Tibial nerve (tissue), 3 donors: ENCODE results near the gene PRPF18.

Experiments used
- CTCF ChIP-seq, 5 experiments: fragments of 200-600 bp in 3 of 5; fragments of 450-650 bp in 2 of 5; sonication (generic) in 3 of 5; IDR thresholded peaks; one replicate each; pipeline ENCODE4 v1.5.1; 2016 to 2019; ENCODE audit warnings: antibody characterized with exemption in 5 of 5, mild to moderate bottlenecking in 3 of 5, moderate library complexity in 2 of 5
- POLR2A ChIP-seq, 2 donors: fragments of 450-650 bp; IDR thresholded peaks; one replicate each; pipeline ENCODE4 v1.6.1; 2017; ENCODE audit warnings: antibody characterized with exemption in 2 of 2, mild to moderate bottlenecking in 2 of 2, moderate library complexity in 2 of 2

DNA sequence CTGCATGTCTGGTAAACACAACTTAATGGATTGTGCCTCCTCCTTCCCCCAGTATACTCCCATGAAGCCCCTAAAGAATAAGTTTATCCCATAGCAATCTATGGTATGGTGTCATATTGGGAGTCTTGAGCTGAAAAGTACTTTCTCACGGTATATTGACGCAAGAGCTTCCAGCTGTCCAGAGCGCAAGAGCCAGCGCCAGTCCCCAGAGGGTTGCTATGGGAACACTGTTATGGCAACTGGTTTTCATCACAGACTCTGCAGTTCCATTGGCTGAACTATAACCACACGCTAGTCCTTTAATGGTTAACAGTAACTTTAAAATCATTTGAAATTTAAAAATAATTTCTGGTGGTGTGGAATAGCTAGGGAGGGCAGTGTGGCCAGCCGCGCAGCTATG is 46.9 kb downstream of the PRPF18 start:
- no peak for TF ChIP-seq POLR2A (IDR thresholded peaks at IDR 0.05)
- no peak for TF ChIP-seq CTCF (IDR thresholded peaks at IDR 0.05)
